Immature natural killer cell (primary cell): Measurements from ENCODE around the gene WDR82. TPM values are rescaled to one million over a fixed set of nuclear protein-coding genes. Genes with fewer than 3 reads are reported as not detected.

Experiments
- DNase-seq, 3 donors: peaks; one replicate each; pipeline ENCODE4 v3.0.0; 2022; ENCODE audit warnings: mixed read lengths in 1 of 3
- H3K27ac Mint-ChIP-seq, 6 donors: one replicate each; pipeline ENCODE4 v1.8.0; 2020; ENCODE audit warnings: mixed read lengths in 6 of 6, mild to moderate bottlenecking in 5 of 6, inconsistent platforms in 4 of 6, moderate library complexity in 3 of 6
- H3K27me3 Mint-ChIP-seq, 3 donors: one replicate each; pipeline ENCODE4 v1.8.0; 2020 to 2021; ENCODE audit warnings: low read depth in 3 of 3, mild to moderate bottlenecking in 3 of 3, mixed read lengths in 3 of 3, moderate library complexity in 3 of 3, inconsistent platforms in 1 of 3
- H3K36me3 Mint-ChIP-seq, 3 donors: one replicate each; pipeline ENCODE4 v1.8.0; 2020; ENCODE audit warnings: mixed read lengths in 3 of 3, inconsistent platforms in 2 of 3, mild to moderate bottlenecking in 2 of 3
- H3K4me1 Mint-ChIP-seq, 2 donors: one replicate each; pipeline ENCODE4 v1.8.0; 2020; ENCODE audit warnings: inconsistent platforms in 2 of 2, mild to moderate bottlenecking in 2 of 2, mixed read lengths in 2 of 2, moderate library complexity in 1 of 2
- H3K4me3 Mint-ChIP-seq, 5 donors: one replicate each; pipeline ENCODE4 v1.8.0; 2020; ENCODE audit warnings: mild to moderate bottlenecking in 5 of 5, mixed read lengths in 5 of 5, inconsistent platforms in 3 of 5, moderate library complexity in 3 of 5
- H3K9me3 Mint-ChIP-seq, 6 donors: one replicate each; pipeline ENCODE4 v1.8.0; 2020; ENCODE audit warnings: mild to moderate bottlenecking in 6 of 6, mixed read lengths in 6 of 6, inconsistent platforms in 4 of 6, moderate library complexity in 3 of 6
- polyA plus RNA-seq, 3 donors: library from polyadenylated mRNA; unstranded; fragments of 300-500 nt; fragmentation: Illumina TruSeq; gene quantifications; one replicate each; pipeline ENCODE4 v1.2.3, GENCODE V29; 2021

Gene WDR82
- polyA plus RNA-seq, 3 donors from 2014 or later = 76.9 to 99.5 (median 81.5) TPM

DNA sequence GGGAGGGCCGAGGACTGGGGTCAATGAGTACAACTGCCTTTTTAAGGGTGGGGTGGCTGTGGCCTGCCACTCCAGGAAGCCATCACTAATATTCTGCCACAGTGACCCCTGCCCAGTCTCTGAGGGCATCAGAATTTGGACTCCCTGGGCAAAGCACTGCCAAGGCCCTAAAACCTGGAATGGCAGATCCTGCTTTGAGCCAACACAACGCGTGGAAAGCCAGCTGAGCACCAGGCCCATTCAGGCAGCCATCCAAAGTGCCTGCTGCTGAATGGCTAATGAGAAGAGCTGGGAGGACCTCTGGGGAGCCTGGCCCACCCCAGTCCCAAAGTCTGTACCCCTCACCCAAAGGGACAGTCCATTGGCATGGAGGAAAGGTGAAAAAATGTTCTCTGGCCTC lies 44.5 kb downstream of the WDR82 start:
- H3K9me3 Mint-ChIP-seq = no peaks in the 10 kb centered on the region
- peaks cover 0 to 5% (median 0%) of the 10 kb centered on the region in 3 donors for H3K36me3 Mint-ChIP-seq
- H3K27me3 Mint-ChIP-seq = peaks cover 0 to 3% (median 3%) of the 10 kb centered on the region in 3 donors
- H3K4me3 Mint-ChIP-seq = no peak overlapping the region
- peaks cover 48 to 58% of the 10 kb centered on the region in 2 donors for H3K4me1 Mint-ChIP-seq
- DNase-seq = no peak
- H3K27ac Mint-ChIP-seq = peak overlapping the region in 5 of 6 donors; percentile 31 to 80 (median 55)

- peak overlapping the region in 2 of 6 donors; percentile 55 to 61 for H3K27ac Mint-ChIP-seq
- no peak overlapping the region for H3K4me3 Mint-ChIP-seq
- peaks cover 0 to 5% (median 0%) of the 10 kb centered on the region in 3 donors for H3K36me3 Mint-ChIP-seq
- no peak for DNase-seq
- no peaks in the 10 kb centered on the region for H3K9me3 Mint-ChIP-seq
- H3K4me1 Mint-ChIP-seq = peaks cover 43 to 53% of the 10 kb centered on the region in 2 donors
- H3K27me3 Mint-ChIP-seq = no peaks in the 10 kb centered on the region
Measured at GRCh38 chr3:52233108-52233591, 45.3 kb downstream of the WDR82 start.

GRCh38 chr3:52232279-52233107 lies 46.0 kb downstream of the WDR82 start:
- H3K4me1 Mint-ChIP-seq = peaks cover 38 to 47% of the 10 kb centered on the region in 2 donors

GRCh38 chr3:52231502-52232278 lies 46.8 kb downstream of the WDR82 start:
- no peaks in the 10 kb centered on the region for H3K27me3 Mint-ChIP-seq
- peaks cover 33 to 40% of the 10 kb centered on the region in 2 donors for H3K4me1 Mint-ChIP-seq
- peak overlapping the region in 2 of 5 donors; percentile 46 to 47 for H3K4me3 Mint-ChIP-seq
- peaks cover 0 to 8% (median 0%) of the 10 kb centered on the region in 3 donors for H3K36me3 Mint-ChIP-seq
- DNase-seq = peak; percentile 83 to 86 (median 83)
- no peaks in the 10 kb centered on the region for H3K9me3 Mint-ChIP-seq
- H3K27ac Mint-ChIP-seq = peak overlapping the region; percentile 55 to 89 (median 82)

More at GRCh38 chr3:52232279-52233107, 46.0 kb downstream of the WDR82 start:
- no peak for DNase-seq
- Mint-ChIP-seq H3K27ac (peak overlapping the region in 1 of 6 donors; percentile 24), H3K36me3 (peaks cover 0 to 8% (median 0%) of the 10 kb centered on the region in 3 donors), H3K4me3 (no peak overlapping the region), H3K27me3 (no peaks in the 10 kb centered on the region), H3K9me3 (no peaks in the 10 kb centered on the region)

GRCh38 chr3:52230889-52231499 lies 47.5 kb downstream of the WDR82 start:
- H3K9me3 Mint-ChIP-seq = no peaks in the 10 kb centered on the region
- H3K27me3 Mint-ChIP-seq = no peaks in the 10 kb centered on the region
- H3K4me1 Mint-ChIP-seq = peaks cover 26 to 33% of the 10 kb centered on the region in 2 donors
- DNase-seq = no peak
- H3K4me3 Mint-ChIP-seq = no peak overlapping the region
- peaks cover 0 to 8% (median 0%) of the 10 kb centered on the region in 3 donors for H3K36me3 Mint-ChIP-seq
- no peak overlapping the region for H3K27ac Mint-ChIP-seq

DNA sequence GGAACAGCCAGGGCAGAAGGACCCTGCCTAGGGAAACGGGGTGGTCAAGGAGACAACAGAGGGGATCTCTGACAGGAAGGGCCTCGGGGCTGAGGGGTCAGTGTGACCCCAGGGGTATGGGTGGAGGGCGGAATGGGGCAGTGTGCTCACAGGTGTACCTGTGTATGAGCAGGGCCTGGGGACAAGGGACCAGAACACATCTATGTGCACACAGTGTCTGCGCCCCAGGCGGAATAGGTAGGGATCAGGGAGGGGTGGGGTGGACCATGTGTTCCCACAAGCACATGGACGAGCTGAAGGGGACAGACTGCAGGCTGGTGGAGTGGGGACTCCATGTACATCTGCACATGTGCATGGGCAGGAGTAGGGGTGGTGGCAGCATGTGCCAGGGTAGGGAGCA lies 48.0 kb downstream of the WDR82 start:
- Mint-ChIP-seq H3K36me3 (peaks cover 0 to 8% (median 0%) of the 10 kb centered on the region in 3 donors), H3K27ac (peak overlapping the region in 3 of 6 donors; percentile 13 to 44 (median 32)), H3K9me3 (no peaks in the 10 kb centered on the region), H3K27me3 (no peaks in the 10 kb centered on the region), H3K4me1 (peaks cover 21 to 28% of the 10 kb centered on the region in 2 donors), H3K4me3 (no peak overlapping the region)
- DNase-seq = no peak

DNA sequence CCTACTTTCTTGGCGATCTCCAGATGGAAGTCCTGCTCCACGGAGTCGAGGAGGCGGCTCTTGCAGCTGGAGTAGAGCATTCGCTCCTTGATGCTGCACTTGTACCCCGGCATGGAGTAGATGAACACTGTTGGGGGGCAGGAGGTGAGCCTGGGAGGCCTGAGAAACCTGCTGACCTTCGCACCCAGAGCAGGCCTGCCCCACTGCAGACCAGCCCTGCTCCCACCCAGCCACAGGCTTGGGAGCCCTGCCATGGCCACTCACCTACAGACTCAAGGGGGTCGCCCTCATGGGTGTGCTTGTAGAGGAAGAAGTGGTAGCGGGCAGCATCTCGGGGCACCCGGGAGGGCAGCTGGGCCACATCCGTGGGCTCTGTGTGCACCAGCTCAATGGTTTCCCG lies 48.8 kb downstream of the WDR82 start:
- H3K27ac Mint-ChIP-seq = no peak overlapping the region

DNA sequence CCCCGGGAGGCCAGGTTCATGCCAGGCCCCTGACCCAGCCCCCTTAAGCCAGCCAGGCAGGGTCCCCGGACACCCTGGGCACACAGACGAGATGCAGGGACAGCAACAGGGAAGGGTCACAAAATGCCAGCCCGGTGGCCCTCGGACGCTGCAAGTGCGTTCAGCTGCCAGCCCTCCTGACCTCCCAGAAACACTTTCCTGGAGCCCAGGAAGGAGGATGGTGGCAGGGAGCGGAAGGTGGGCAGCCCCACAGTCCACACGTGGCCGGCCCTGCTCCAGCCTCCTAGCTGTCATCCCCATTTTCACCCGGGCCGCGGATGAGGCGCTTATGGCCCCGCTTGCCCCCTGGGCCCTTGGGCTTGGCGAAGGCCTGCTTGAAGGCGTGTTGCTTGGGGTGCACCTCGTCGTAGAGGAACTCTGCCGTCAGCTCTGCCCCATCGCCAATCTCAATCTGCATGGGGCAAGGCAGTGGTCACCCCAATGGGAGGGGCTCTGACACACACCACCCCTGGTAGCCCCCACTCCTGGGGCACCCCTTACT lies 49.6 kb downstream of the WDR82 start:
- Mint-ChIP-seq H3K4me1 (peaks cover 9 to 12% of the 10 kb centered on the region in 2 donors), H3K27ac (no peak overlapping the region), H3K4me3 (no peak overlapping the region), H3K36me3 (peaks cover 0 to 8% (median 0%) of the 10 kb centered on the region in 3 donors), H3K27me3 (no peaks in the 10 kb centered on the region), H3K9me3 (no peaks in the 10 kb centered on the region)
- no peak for DNase-seq

More for the DNA sequence above, 48.8 kb downstream of the WDR82 start:
- H3K27me3 Mint-ChIP-seq = no peaks in the 10 kb centered on the region
- H3K4me3 Mint-ChIP-seq = no peak overlapping the region
- DNase-seq = no peak
- H3K36me3 Mint-ChIP-seq = peaks cover 0 to 8% (median 0%) of the 10 kb centered on the region in 3 donors
- H3K9me3 Mint-ChIP-seq = no peaks in the 10 kb centered on the region
- H3K4me1 Mint-ChIP-seq = peaks cover 17 to 21% of the 10 kb centered on the region in 2 donors

DNA sequence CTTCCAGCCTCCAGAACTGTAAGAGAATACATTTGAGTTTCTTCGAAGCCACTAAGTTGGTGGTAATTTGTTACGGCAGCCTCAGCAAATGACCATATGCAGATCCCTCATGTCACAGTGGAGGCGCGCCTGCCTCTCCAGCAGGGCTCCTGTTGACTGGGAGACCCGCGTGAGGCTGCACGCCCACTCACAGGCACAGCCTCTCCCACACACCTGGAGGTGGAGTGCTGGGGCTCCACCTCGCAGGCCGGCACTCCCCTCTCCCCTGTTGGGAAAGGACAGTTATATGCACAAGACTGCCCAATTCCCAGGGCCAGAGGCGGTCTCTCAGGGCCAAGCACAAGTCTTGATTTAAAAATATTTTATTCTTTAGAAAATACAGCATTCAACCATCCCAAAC lies 50.2 kb downstream of the WDR82 start:
- peaks cover 0 to 1% (median 0%) of the 10 kb centered on the region in 3 donors for H3K27me3 Mint-ChIP-seq
- H3K9me3 Mint-ChIP-seq = no peaks in the 10 kb centered on the region
- no peak overlapping the region for H3K27ac Mint-ChIP-seq
- H3K4me3 Mint-ChIP-seq = no peak overlapping the region
- no peak for DNase-seq
- H3K4me1 Mint-ChIP-seq = peaks cover 7 to 8% of the 10 kb centered on the region in 2 donors
- peaks cover 0 to 8% (median 0%) of the 10 kb centered on the region in 3 donors for H3K36me3 Mint-ChIP-seq

GRCh38 chr3:52227766-52228165 lies 50.7 kb downstream of the WDR82 start:
- Mint-ChIP-seq H3K27me3 (peaks cover 0 to 1% (median 0%) of the 10 kb centered on the region in 3 donors), H3K36me3 (peaks cover 0 to 8% (median 0%) of the 10 kb centered on the region in 3 donors), H3K4me1 (peaks cover 6 to 8% of the 10 kb centered on the region in 2 donors), H3K9me3 (no peaks in the 10 kb centered on the region), H3K4me3 (no peak overlapping the region), H3K27ac (peak overlapping the region in 2 of 6 donors; percentile 24 to 55)
- DNase-seq = no peak

DNA sequence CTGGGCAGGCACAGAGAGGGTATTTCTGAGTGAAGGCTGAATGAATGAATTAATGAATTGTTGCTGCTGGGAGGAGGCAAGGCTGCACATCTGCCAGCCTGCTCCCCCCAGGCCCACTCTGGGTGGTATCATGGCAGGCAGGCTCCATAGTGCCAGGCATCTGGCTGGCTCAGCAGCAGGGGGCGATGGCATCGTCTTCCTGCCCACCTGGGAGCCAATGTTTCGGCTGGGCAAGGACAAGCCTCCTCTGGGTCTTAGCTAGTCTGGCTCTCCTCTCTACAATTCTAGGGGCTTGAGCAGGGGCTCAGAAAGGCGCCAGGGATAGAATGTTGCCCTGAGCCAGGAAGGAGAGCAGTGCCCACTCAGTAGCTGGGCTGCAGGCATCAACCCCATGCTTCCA lies 51.3 kb downstream of the WDR82 start:
- DNase-seq = no peak
- Mint-ChIP-seq H3K4me3 (no peak overlapping the region), H3K4me1 (peaks cover 6% of the 10 kb centered on the region in 2 donors), H3K27ac (peak overlapping the region in 5 of 6 donors; percentile 23 to 51 (median 34)), H3K36me3 (peaks cover 0 to 8% (median 0%) of the 10 kb centered on the region in 3 donors), H3K27me3 (peaks cover 0 to 1% (median 0%) of the 10 kb centered on the region in 3 donors), H3K9me3 (no peaks in the 10 kb centered on the region)

GRCh38 chr3:52226229-52226817 lies 52.1 kb downstream of the WDR82 start:
- Mint-ChIP-seq H3K27ac (peak overlapping the region in 4 of 6 donors; percentile 23 to 65 (median 48)), H3K27me3 (peaks cover 0 to 1% (median 0%) of the 10 kb centered on the region in 3 donors), H3K4me3 (no peak overlapping the region), H3K9me3 (no peaks in the 10 kb centered on the region), H3K36me3 (peaks cover 0 to 3% (median 0%) of the 10 kb centered on the region in 3 donors), H3K4me1 (peaks cover 0 to 2% of the 10 kb centered on the region in 2 donors)
- no peak for DNase-seq
